ENCODE results near the gene SNPH.

Gene SNPH

GRCh38 chr20:1307571-1307971 is 41.5 kb downstream of the SNPH start:
- no peak for DNase-seq

GRCh38 chr20:1308067-1308701 is 42.1 kb downstream of the SNPH start:
- no peak for DNase-seq

GRCh38 chr20:1308702-1309095 is 42.6 kb downstream of the SNPH start:
- no peak for DNase-seq

GRCh38 chr20:1309439-1309847 is 43.3 kb downstream of the SNPH start:
- no peak for DNase-seq

GRCh38 chr20:1310071-1310470 is 44.0 kb downstream of the SNPH start:
- DNase-seq: no peak

GRCh38 chr20:1310506-1311190 is 44.6 kb downstream of the SNPH start:
- DNase-seq: no peak

- no peak for DNase-seq
These were observed 46.2 kb downstream of the SNPH start for GRCh38 chr20:1312308-1312707.

- no peak for DNase-seq
These were observed 46.8 kb downstream of the SNPH start for GRCh38 chr20:1312904-1313235.

GRCh38 chr20:1313236-1313964 is 47.3 kb downstream of the SNPH start:
- no peak for DNase-seq

GRCh38 chr20:1315804-1316203 is 49.7 kb downstream of the SNPH start:
- DNase-seq: no peak

GRCh38 chr20:1317545-1318255 is 51.6 kb downstream of the SNPH start:
- DNase-seq: no peak

- DNase-seq: no peak
These were observed 53.0 kb downstream of the SNPH start for GRCh38 chr20:1319051-1319450.

GRCh38 chr20:1319462-1319861 is 53.4 kb downstream of the SNPH start:
- DNase-seq: no peak

- DNase-seq: no peak
These were observed 53.9 kb downstream of the SNPH start for GRCh38 chr20:1320016-1320415.

GRCh38 chr20:1320902-1321653 is 55.0 kb downstream of the SNPH start:
- DNase-seq: no peak

GRCh38 chr20:1321654-1321939 is 55.5 kb downstream of the SNPH start:
- DNase-seq: no peak

- DNase-seq: no peak
These were observed 56.6 kb downstream of the SNPH start for GRCh38 chr20:1322511-1323245.

- no peak for DNase-seq
These were observed 57.2 kb downstream of the SNPH start for GRCh38 chr20:1323256-1323655.

GRCh38 chr20:1323830-1324597 is 57.9 kb downstream of the SNPH start:
- no peak for DNase-seq

- no peak for DNase-seq
These were observed 58.6 kb downstream of the SNPH start for GRCh38 chr20:1324598-1325172.
